ENCODE data around the gene MYO18B. TPM values are rescaled to one million over a fixed set of nuclear protein-coding genes. Genes with fewer than 3 reads are reported as not detected.

MYO18B gene
- total RNA-seq, 1 donor = under 0.01 TPM

DNA sequence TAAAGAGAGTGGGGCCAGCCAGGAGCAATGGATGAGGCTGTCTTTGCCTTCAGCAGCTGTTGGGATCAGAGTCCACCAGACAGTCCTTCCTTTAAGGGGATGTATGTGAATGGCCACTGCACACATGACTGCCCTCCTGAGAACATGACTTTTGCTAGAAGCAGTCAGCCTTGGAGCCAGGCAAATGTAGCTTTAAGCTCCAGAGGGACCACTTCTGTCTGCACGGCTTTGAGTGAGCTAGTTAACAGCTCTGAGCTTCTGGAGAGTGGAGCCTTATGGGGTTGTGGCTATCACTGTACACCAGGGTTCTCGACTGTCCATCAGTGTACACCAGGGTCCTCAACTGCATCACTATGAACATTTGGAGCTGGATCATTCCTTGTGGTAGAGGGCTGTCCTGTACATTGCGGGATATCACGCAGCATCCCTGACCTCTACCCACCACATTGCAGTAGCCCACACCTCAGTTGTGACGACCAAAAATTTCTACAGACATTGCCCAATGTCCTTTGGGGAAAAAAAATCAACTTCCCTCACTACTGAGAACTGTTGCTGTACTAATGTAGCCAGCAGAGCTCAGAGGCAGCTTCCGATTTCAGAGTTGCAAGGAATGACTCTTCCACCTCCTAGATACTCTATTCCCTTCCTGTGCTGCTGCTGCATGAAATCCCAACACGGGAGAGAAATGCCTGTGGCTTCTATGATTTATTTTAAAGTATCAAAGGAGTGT, 169.4 kb downstream of the MYO18B start:
- no peak for TF ChIP-seq CTCF (IDR thresholded peaks at IDR 0.05; ENCODE audit: insufficient read depth, low read depth, low read length)
- H3K4me3 ChIP-seq (ENCODE audit: low read depth, low read length) = no peak overlapping the region
- DNase-seq (ENCODE audit: low read depth) = no peak

GRCh38 chr22:25919452-25919851, 177.5 kb downstream of the MYO18B start:
- TF ChIP-seq CTCF (IDR thresholded peaks at IDR 0.05; ENCODE audit: insufficient read depth, low read depth, low read length) = no peak
- no peak for DNase-seq (ENCODE audit: low read depth)
- H3K4me3 ChIP-seq (ENCODE audit: low read depth, low read length) = no peak overlapping the region

- no peak for TF ChIP-seq CTCF (IDR thresholded peaks at IDR 0.05; ENCODE audit: insufficient read depth, low read depth, low read length)
- DNase-seq (ENCODE audit: low read depth) = no peak
- H3K4me3 ChIP-seq (ENCODE audit: low read depth, low read length) = no peak overlapping the region
Measured at GRCh38 chr22:25922141-25922540, 180.2 kb downstream of the MYO18B start.

- no peak for DNase-seq (ENCODE audit: low read depth)
- H3K4me3 ChIP-seq (ENCODE audit: low read depth, low read length) = no peak overlapping the region
- no peak for TF ChIP-seq CTCF (IDR thresholded peaks at IDR 0.05; ENCODE audit: insufficient read depth, low read depth, low read length)
Measured at GRCh38 chr22:25923914-25924313, 181.9 kb downstream of the MYO18B start.

DNA sequence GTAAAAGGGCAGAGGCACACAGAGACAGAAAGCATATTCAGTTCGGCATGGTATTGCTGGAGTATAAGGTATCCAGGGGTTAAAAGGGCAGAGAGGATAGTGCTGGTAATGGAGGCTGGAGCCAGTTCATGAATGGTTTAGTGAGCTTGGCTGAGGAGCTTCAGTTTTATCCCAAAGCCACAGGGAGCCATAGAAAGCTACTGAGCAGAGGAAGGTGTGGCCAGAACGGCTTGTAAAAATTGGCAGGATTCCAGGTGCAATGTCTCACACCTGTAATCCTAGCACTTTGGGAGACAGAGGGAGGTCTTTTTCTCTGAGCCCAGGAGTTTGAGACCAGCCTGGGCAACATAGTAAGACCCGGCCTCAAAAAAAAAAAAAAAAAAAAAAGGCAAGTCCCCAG, 186.1 kb downstream of the MYO18B start:
- TF ChIP-seq CTCF (IDR thresholded peaks at IDR 0.05; ENCODE audit: insufficient read depth, low read depth, low read length) = no peak
- no peak overlapping the region for H3K4me3 ChIP-seq (ENCODE audit: low read depth, low read length)
- DNase-seq (ENCODE audit: low read depth) = no peak

DNA sequence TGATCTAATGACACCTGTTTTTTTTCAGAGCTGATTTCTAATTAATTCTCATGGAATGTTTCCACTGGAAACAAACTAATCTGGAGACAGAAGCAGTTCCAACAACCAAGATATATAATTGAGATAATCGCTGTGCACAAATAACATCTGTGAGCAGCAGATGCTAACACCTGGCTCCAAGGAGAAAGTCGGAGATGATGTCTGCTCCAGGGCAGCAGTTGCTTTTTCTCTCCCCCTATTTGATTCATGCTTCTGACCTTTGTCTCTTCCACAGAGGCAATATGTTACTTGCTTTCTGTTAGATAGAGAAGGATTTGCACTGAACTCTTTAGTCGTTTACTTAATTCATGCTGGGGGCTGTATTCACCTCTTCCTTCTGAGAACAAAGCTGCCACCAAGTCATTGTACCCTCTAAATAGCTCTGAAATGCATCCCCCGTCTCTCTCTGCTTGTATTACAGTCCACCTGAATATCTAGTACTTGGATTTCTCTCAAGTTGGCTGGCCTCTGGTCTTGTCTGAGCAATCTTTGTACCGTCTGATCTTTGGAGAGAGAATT, 187.4 kb downstream of the MYO18B start:
- H3K4me3 ChIP-seq (ENCODE audit: low read depth, low read length) = no peak overlapping the region
- DNase-seq (ENCODE audit: low read depth) = no peak
- no peak for TF ChIP-seq CTCF (IDR thresholded peaks at IDR 0.05; ENCODE audit: insufficient read depth, low read depth, low read length)
